CD4-positive, alpha-beta T cell (primary cell): ENCODE measurements around the gene HELZ. TPM values are rescaled to one million over a fixed set of nuclear protein-coding genes. Genes with fewer than 3 reads are reported as not detected.
A peak's percentile ranks its signal among the peaks of the same experiment; 100 is the strongest.

Source experiments
- ATAC-seq: fragments of 200-7000 bp; cut with Tn5 transposase; one replicate; pipeline ENCODE4 v1.10.0; 2022; ENCODE audit warnings: mild to moderate bottlenecking; ENCODE audit not compliant: poor library complexity
- CTCF ChIA-PET: fragments of 350-600 bp; sonication (Branson Sonifier 250); formaldehyde crosslinking; loops from one replicate; lab custom pipeline; 2021; ENCODE audit warnings: antibody characterized with exemption, inconsistent platforms; lab: Charles Lee
- POLR2A ChIA-PET: fragments of 350-600 bp; sonication (Branson Sonifier 250); formaldehyde crosslinking; loops from one replicate; lab custom pipeline; 2021; ENCODE audit warnings: antibody characterized with exemption, inconsistent platforms; lab: Charles Lee
- DNase-seq, 14 experiments: peaks; one replicate each; pipeline ENCODE4 v3.0.0-alpha.2; 2013 to 2020; ENCODE audit warnings: mixed read lengths in 2 of 14
- H3K27ac ChIP-seq, 2 donors: one replicate each; pipeline versions ENCODE4 v1.5.1 to v1.7.0; 2013; ENCODE audit warnings: low read length in 2 of 2, low read depth in 1 of 2, mild to moderate bottlenecking in 1 of 2
- H3K27me3 ChIP-seq, 2 experiments: 1 replicate in 1 of 2; 2 replicates in 1 of 2; pipeline versions ENCODE4 v1.6.1 to v1.7.0; 2013; ENCODE audit warnings: low read length in 2 of 2, control low read depth in 1 of 2, mild to moderate bottlenecking in 1 of 2, moderate library complexity in 1 of 2; ENCODE audit not compliant: insufficient read depth in 2 of 2, control insufficient read depth in 1 of 2
- H3K36me3 ChIP-seq: one replicate; pipeline ENCODE4 v1.6.1; 2013; ENCODE audit warnings: low read length, control low read depth; ENCODE audit not compliant: insufficient read depth
- H3K4me1 ChIP-seq: one replicate; pipeline ENCODE4 v1.6.1; 2013; ENCODE audit warnings: low read length, control low read depth; ENCODE audit not compliant: insufficient read depth
- H3K4me3 ChIP-seq: one replicate; pipeline ENCODE4 v1.5.1; 2013; ENCODE audit warnings: mild to moderate bottlenecking, low read length, moderate library complexity
- H3K9me3 ChIP-seq, 2 experiments: 1 replicate in 1 of 2; 2 replicates in 1 of 2; pipeline versions ENCODE4 v1.6.1 to v1.7.0; 2013; ENCODE audit warnings: low read length in 2 of 2, mild to moderate bottlenecking in 2 of 2, control low read depth in 1 of 2, moderate library complexity in 1 of 2; ENCODE audit not compliant: control insufficient read depth in 1 of 2, insufficient read depth in 1 of 2
- H3K27ac Mint-ChIP-seq: one replicate; pipeline ENCODE4 v1.8.0; 2020; ENCODE audit warnings: mixed read lengths
- H3K27me3 Mint-ChIP-seq: one replicate; pipeline ENCODE4 v1.8.0; 2021; ENCODE audit warnings: mixed read lengths
- H3K36me3 Mint-ChIP-seq: one replicate; pipeline ENCODE4 v1.8.0; 2021; ENCODE audit warnings: low read depth, mixed read lengths
- H3K4me1 Mint-ChIP-seq: one replicate; pipeline ENCODE4 v1.8.0; 2021; ENCODE audit warnings: low read depth, mixed read lengths
- H3K4me3 Mint-ChIP-seq: one replicate; pipeline ENCODE4 v1.8.0; 2020; ENCODE audit warnings: mild to moderate bottlenecking, mixed read lengths
- H3K9me3 Mint-ChIP-seq: one replicate; pipeline ENCODE4 v1.8.0; 2020; ENCODE audit warnings: mixed read lengths
- intact Hi-C, 2 experiments: fragments of 100-400 bp; cut with DNase I in 1 of 2; cut with micrococcal nuclease in 1 of 2; formaldehyde crosslinking; loops; one replicate each; pipeline versions ENCODE4 v1.15.1 to v1.9.0; 2023 to 2025; cut with DNase I, micrococcal nuclease
- total RNA-seq, 174 experiments: library from RNA in 2 of 174; stranded (reverse) in 2 of 174; gene quantifications; one replicate each; pipeline ENCODE4 v1.2.3 and lab custom pipeline; 2021 to 2026
- TF ChIP-seq, protein P1 (sequence below): fragments of 200-600 bp; IDR thresholded peaks from one replicate; pipeline ENCODE4 v1.8.0; 2022; ENCODE audit warnings: antibody characterized with exemption, mild to moderate bottlenecking

The HELZ gene
- total RNA-seq, 2 experiments from 2014 or later = 94.8 to 107 TPM

DNA sequence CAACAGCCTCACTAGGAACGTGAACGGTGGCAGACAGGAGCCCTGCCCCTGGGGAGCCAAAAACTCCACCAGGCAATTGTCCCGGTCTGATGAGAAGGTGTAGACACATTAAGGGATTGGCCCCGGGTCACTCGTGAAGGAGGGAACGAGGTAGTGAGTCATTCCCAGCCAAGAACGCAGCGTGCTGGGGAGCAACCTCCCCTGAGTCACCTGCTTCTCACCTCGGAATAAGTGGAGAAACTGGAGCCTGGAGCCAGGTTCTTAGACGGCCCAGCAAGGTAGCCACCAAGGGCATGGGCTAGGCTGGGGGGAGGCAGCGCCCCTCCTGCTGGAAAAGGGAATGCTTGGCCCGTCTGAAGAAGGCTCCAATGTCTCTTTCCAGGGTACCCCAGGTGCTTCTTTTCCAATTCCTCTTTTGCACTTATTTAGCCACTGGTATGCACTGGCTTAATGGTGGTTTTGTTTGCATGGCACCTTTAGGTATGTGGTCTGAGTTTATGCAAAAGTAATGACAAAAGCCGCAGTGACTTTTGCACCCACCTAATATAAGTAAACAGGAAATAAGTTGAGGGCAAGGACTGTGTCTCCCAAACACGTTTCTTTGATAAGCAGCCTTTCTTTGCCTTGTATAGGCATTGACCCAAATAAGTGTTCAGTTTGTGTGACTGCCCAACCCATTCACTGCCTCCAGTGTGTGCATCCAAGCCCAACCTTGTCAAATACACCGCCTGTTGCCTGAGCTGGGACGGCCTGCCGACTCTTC is 1.8 kb upstream of the HELZ start:
- POLR2A ChIA-PET = no interaction called here
- Mint-ChIP-seq H3K27ac (peak overlapping the region; percentile 89), H3K9me3 (no peaks in the 10 kb centered on the region), H3K27me3 (no peaks in the 10 kb centered on the region), H3K36me3 (peaks cover 21% of the 10 kb centered on the region), H3K4me1 (peaks cover 31% of the 10 kb centered on the region), H3K4me3 (peak overlapping the region; percentile 91)
- intact Hi-C loops = loop anchor here in 1 of 2 experiments (2.0 to 5.0 kb wide), 3 partner anchors 46 to 465 kb away; no protein-coding TSS in a partner anchor
- H3K27me3 ChIP-seq = no peaks in the 10 kb centered on the region
- peak overlapping the region; percentile 94 for H3K4me3 ChIP-seq
- TF ChIP-seq, protein P1, sequence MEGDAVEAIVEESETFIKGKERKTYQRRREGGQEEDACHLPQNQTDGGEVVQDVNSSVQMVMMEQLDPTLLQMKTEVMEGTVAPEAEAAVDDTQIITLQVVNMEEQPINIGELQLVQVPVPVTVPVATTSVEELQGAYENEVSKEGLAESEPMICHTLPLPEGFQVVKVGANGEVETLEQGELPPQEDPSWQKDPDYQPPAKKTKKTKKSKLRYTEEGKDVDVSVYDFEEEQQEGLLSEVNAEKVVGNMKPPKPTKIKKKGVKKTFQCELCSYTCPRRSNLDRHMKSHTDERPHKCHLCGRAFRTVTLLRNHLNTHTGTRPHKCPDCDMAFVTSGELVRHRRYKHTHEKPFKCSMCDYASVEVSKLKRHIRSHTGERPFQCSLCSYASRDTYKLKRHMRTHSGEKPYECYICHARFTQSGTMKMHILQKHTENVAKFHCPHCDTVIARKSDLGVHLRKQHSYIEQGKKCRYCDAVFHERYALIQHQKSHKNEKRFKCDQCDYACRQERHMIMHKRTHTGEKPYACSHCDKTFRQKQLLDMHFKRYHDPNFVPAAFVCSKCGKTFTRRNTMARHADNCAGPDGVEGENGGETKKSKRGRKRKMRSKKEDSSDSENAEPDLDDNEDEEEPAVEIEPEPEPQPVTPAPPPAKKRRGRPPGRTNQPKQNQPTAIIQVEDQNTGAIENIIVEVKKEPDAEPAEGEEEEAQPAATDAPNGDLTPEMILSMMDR = no peak
- DNase-seq (peak; percentile 7 to 84 (median 28)), ATAC-seq (peak; percentile 48)
- no peaks in the 10 kb centered on the region for H3K9me3 ChIP-seq
- peaks cover 35% of the 10 kb centered on the region for H3K4me1 ChIP-seq
- CTCF ChIA-PET = interaction anchor here (1.4 kb wide), 1 partner anchor 26 kb away, joined by 3 read pairs; no protein-coding TSS in a partner anchor
- peak overlapping the region; percentile 21 to 44 for H3K27ac ChIP-seq
- peaks cover 2% of the 10 kb centered on the region for H3K36me3 ChIP-seq

DNA sequence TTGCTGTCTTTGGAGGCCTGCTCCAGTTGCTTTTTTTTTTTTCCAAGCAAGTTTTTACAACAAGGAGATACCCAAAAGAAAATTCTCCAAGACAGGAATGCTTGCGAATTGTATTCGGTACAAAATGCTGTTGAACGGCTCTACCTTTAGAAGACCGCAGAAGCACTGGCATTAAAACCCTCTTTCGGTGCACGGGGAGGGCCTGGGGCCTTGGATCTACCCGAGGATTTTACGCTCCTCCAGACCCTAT is 1.3 kb upstream of the HELZ start:
- CTCF ChIA-PET = interaction anchor here (2.0 kb wide), 1 partner anchor 25 kb away, joined by 9 read pairs; no protein-coding TSS in a partner anchor
- DNase-seq (no peak), ATAC-seq (no peak)
- Histone ChIP-seq H3K36me3 (peaks cover 7% of the 10 kb centered on the region), H3K27me3 (no peaks in the 10 kb centered on the region), H3K27ac (peak overlapping the region; percentile 21 to 44), H3K4me3 (peak overlapping the region; percentile 94), H3K4me1 (peaks cover 36% of the 10 kb centered on the region), H3K9me3 (no peaks in the 10 kb centered on the region)
- TF ChIP-seq, protein P1 = no peak
- H3K27me3 Mint-ChIP-seq = no peaks in the 10 kb centered on the region
- intact Hi-C loops = loop anchor here in 1 of 2 experiments (2.0 to 5.0 kb wide), 3 partner anchors 46 to 466 kb away; no protein-coding TSS in a partner anchor
- no peaks in the 10 kb centered on the region for H3K9me3 Mint-ChIP-seq
- peaks cover 36% of the 10 kb centered on the region for H3K4me1 Mint-ChIP-seq
- POLR2A ChIA-PET = interaction anchor here (1.5 kb wide), 1 partner anchor 194 kb away, joined by 4 read pairs; no protein-coding TSS in a partner anchor
- peak overlapping the region; percentile 91 for H3K4me3 Mint-ChIP-seq
- H3K27ac Mint-ChIP-seq = peak overlapping the region; percentile 89
- peaks cover 26% of the 10 kb centered on the region for H3K36me3 Mint-ChIP-seq

DNA sequence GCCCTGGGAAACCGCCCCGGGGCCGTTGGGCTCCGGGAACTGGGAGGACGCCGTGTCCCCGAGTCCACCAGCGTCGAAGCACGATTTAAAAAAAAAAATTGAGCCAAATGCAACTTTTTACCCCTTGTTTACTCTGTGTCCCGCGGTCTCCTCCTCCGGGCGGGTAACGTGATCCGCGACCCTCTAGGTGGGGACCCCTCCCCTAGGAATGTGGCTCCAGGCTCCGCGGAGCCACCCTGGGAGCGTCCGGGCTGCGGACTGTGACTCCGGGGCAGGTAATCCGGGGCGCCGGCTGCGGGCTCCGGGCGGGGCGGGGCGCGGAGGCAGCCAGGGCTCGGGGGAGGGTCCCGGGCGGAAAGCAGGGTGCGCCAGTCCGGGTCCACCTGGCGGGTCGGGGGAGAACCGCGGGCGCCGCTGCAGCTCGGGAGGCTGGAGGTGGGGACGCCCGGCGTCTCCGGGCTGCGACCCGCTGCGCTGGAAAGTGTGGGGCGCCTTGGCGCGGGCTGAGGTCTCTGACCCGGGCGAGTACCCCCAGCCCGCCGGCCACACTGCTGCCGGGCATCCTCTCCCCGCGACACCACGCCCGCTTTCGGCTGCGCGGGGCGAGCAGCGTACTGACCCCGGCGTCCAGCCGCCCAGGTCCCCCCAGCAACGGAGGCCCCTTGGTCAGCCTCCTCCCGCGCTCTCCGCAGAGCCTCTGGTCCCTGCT is 852 bp upstream of the HELZ start:
- peaks cover 10% of the 10 kb centered on the region for H3K36me3 ChIP-seq
- ATAC-seq = peak; percentile 43
- no peaks in the 10 kb centered on the region for H3K9me3 Mint-ChIP-seq
- ChIA-PET CTCF (interaction anchor here (2.0 kb wide), 1 partner anchor 24 kb away, joined by 9 read pairs; no protein-coding TSS in a partner anchor), POLR2A (interaction anchor here (0.5 to 1.5 kb wide), 8 partner anchors 9 to 472 kb away, joined by 3 to 6 read pairs (median 3); partner anchors contain the start of gene PITPNC1)
- no peaks in the 10 kb centered on the region for H3K9me3 ChIP-seq
- peak overlapping the region; percentile 94 for H3K4me3 ChIP-seq
- peak in 13 of 14 experiments; percentile 18 to 76 (median 39) for DNase-seq
- H3K4me1 Mint-ChIP-seq = peaks cover 41% of the 10 kb centered on the region
- H3K27me3 ChIP-seq = no peaks in the 10 kb centered on the region
- H3K4me3 Mint-ChIP-seq = peak overlapping the region; percentile 91
- TF ChIP-seq, protein P1 = no peak
- no peaks in the 10 kb centered on the region for H3K27me3 Mint-ChIP-seq
- peak overlapping the region; percentile 62 to 74 for H3K27ac ChIP-seq
- peak overlapping the region; percentile 89 for H3K27ac Mint-ChIP-seq
- peaks cover 36% of the 10 kb centered on the region for H3K4me1 ChIP-seq
- intact Hi-C loops = loop anchor here in 1 of 2 experiments (2.0 to 5.0 kb wide), 3 partner anchors 47 to 466 kb away; no protein-coding TSS in a partner anchor
- peaks cover 31% of the 10 kb centered on the region for H3K36me3 Mint-ChIP-seq
